Stimulated activated CD4-positive, alpha-beta T cell treated with anti-CD3 and anti-CD28 coated beads, Interleukin-15, amount 100 ng/mL, for 24 hours (primary cell): ENCODE results near the gene MAP2K3.

Source experiments
- DNase-seq: peaks from one replicate; pipeline ENCODE4 v3.0.0-alpha.2; 2020

Gene MAP2K3

GRCh38 chr17:21285164-21286065, 904 bp downstream of the MAP2K3 start:
- peak; percentile 42 for DNase-seq

DNA sequence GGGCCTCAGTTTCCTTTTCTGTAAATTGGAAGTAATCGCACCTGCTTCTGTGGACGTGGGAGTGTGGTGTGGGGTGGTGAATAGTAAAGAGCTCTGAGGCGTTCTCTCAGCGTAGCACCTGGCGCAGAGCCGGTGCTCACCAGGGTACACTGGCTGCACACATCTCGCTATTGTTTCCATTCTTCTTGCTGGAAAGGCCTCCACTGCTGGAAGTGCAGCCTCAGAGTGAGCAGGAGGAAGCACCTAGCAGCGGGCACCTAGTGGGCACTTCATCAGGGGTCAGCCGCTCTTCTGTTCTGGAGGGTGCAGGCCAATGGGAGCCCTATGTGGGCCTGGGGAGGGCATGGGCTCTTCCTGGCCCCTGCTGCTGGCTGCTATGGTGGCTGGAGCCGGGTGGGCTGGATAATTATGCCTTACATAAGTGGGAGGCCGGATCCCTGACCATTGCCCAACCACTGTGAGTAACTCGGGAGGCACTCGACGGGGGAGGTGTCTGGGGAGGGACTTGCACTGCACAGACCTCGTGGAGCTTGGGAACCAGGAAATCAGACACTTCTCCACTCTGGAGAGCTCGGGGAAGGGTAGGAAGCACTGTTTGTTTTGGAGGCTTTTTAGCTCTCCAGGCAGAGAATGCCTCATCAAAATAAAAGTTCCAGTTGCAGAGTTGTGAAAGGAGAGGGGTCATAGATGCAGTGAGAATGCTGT, 1.7 kb downstream of the MAP2K3 start:
- peak; percentile 54 for DNase-seq

DNA sequence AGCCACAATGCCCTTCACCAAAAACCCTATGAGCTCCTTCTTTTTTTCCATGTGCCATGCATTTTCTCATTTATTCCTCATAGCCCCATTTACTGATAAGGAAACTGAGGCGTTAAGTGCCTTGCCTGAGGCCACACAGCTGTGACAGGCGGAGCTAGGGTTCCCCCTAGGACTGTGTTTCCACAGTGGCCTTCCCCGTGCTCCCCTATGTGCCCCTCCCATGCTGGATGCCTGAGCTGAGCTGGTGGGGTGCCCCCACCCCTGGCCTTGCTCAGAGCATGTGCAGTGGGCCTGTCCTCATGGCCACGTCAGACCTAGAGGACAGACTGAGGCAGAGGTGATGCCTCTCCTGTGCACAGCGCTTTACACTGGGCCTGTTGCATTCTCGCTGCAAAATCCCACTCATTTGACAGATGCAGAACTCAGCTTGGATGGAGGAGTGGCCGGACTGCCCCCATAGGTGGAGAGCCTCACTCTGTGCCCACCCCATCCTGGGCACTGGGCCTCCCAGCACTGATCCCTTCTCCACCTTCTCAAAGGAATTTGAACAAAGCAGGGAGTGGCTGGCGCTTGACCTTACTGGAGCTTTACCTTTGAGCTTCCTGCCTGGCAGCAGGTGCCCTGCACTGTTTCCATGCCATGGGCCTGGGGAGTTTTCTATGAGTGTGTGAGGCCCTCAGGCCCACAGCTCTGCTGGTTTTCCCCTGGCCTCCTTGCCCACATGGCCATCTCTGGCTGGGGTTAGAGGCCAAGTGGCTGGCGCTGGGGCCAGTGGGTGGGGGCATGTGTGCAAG, 2.6 kb downstream of the MAP2K3 start:
- DNase-seq, result peak; percentile 64

DNA sequence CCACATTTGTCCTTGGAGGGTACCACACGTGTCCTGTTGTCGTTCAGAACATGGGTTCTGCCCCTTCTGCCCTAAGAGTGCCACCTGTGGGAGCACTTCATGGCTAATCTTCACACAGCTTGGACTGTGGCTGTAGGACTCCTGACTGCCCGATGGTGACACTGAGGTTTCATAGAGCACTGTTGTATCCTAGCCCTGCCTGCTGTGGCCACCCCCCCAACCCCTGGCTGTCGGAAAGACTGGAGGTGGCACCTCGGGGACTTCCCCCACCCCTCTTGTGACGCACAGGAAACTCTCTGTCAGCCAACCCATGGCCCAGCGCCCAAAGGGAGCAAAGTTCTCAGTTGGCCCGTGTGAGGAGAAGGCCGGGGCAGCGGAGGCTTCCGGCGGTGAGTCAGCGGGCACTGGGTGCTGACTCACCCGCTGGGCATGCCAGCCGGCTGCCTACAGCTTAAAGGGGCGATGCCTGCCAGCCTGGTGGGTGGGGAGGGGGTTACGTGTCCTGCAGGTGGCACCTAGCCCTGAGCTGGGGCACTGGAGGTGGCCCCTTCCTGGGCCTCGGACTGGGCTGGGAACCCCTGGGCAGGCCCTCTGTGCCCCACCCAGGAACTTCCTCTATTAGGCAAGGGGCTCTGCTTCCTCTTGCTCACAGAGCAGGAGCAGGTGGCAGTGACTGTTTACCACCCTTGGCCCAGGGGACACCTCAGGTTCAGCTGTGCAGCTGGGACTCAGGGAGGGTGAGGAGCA, 3.4 kb downstream of the MAP2K3 start:
- DNase-seq, result peak; percentile 98

GRCh38 chr17:21288571-21289017, 4.1 kb downstream of the MAP2K3 start:
- peak; percentile 67 for DNase-seq

GRCh38 chr17:21289175-21289901, 4.8 kb downstream of the MAP2K3 start:
- no peak for DNase-seq

- DNase-seq, result no peak
These were observed 5.5 kb downstream of the MAP2K3 start for GRCh38 chr17:21289902-21290571.

GRCh38 chr17:21291357-21291756, 6.8 kb downstream of the MAP2K3 start:
- no peak for DNase-seq

- DNase-seq, result no peak
These were observed 7.4 kb downstream of the MAP2K3 start for GRCh38 chr17:21291862-21292261.

DNA sequence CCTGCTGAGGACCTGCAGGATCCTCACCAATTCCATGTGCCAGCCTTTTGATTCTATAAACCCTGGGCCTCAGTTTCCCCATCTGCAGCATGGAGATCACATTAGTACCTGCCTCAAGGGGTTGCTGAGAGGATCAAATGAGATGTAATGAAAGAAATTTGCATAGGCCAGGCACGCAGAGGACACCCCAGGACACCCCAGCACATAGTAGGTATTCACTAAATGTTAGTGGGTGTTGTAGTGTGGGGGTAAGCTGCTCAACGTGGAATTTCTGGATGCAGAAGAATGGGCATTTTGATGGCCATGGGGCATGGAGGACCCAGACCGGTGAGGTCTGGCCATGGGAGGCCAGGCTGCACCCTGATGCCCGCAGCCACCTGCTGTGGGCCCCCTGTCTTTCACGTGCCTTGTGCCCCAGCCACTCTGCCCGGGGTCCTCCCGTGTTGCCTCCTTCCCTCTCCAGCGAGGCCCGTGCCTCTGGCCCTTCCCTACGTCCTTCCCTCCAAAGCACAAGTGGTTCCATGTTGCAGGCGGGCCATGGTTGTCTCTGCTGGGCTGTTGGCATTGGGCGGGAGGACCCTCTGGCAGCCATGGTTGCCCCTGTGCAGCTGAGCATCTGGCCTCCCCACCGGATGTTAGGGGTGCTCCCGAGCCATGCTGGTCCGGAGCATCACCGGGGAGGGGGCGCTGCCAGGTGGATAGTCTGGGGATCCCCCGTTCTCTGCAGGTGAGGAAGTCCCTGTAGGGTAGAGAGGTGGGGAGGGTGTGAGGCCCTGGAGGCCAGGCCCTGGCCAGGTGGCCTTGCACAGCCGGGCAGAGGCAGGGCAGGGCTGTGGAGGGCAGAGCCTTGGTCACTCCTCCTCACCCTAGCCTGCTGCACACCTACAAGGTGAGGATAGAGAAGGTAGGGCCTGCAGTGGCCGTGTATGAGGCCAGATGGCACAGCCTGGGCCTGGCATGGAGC, 8.6 kb downstream of the MAP2K3 start:
- no peak for DNase-seq

DNA sequence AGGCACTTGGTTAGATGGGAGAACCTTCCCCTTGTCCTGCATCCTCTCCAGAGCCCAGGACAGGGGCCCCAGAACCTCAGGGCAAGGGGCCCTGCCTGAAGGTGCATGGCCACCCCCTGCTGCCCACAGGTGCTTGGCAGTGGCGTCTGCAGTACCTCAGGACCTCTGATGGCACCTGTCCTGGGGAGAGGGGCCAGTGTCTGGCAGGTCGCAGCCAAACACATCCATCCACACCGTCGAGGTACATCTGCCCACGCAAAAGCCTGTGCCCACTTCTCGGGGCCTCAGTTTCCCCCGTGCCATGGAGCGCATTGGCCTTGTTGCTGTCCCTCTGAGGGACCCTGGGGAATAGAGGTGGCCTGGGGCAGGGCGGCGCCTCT, 9.3 kb downstream of the MAP2K3 start:
- DNase-seq, result no peak

GRCh38 chr17:21294321-21295035, 10.0 kb downstream of the MAP2K3 start:
- DNase-seq, result no peak

- DNase-seq, result no peak
These were observed 10.8 kb downstream of the MAP2K3 start for GRCh38 chr17:21295036-21295952.

DNA sequence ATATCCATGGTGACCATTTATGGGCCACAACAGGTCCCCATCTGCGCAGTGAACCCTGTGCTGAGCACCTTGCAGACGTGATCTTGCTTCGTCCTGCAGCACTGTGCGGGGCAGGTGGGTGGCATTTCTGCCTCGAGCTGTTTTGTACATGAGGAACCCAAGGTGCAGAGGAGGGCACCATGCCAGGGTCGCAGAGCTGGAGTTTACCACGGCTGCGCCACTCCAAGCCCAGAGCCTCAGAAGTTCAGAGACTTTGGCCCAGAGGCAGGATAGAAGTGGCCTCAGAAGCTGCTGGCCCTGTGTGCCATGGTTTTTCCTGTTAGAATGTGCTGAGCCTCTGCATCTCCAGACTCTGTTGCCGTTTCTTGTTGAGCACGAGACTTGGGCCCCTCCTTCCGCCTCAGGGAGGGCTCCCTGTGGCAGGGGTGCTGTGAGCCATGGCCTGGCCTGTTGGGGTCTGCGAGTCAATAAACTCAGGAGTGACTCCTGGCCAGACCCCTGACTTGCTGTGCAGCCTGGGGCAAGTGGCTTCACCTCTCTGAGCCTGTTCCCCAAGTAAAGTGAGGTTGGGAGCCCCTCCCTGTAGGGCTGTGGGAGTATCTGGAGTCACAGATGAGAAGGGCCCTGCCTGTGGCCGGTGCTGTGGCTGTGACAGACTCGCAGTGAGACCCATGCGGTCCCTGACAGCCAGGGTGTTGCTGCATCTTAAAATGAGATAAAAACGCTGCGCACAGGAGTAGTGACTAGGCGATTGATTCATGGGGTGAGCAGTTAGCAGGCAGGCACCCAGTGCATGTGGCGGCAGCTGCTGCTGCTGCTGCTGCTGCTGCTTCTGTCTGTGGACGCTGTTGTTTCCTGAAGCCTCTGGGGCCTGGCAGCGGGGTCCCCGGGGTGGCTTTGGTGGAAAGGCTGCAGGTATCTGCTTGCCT, 11.8 kb downstream of the MAP2K3 start:
- no peak for DNase-seq

- DNase-seq, result no peak
These were observed 12.6 kb downstream of the MAP2K3 start for GRCh38 chr17:21297026-21297520.

- no peak for DNase-seq
These were observed 13.1 kb downstream of the MAP2K3 start for GRCh38 chr17:21297597-21297996.
